CD4-positive, alpha-beta T cell treated with Interleukin-17A for 1 hour (primary cell): ENCODE data around the gene ADIRF.
"Not testable (repeated sequence)": the region's sequence is repeated elsewhere in the genome, so short reads cannot be mapped to it uniquely, and the experiment has no call there.

Experiments used
- DNase-seq: peaks from one replicate; pipeline ENCODE4 v3.0.0-alpha.2; 2020

The ADIRF gene

DNA sequence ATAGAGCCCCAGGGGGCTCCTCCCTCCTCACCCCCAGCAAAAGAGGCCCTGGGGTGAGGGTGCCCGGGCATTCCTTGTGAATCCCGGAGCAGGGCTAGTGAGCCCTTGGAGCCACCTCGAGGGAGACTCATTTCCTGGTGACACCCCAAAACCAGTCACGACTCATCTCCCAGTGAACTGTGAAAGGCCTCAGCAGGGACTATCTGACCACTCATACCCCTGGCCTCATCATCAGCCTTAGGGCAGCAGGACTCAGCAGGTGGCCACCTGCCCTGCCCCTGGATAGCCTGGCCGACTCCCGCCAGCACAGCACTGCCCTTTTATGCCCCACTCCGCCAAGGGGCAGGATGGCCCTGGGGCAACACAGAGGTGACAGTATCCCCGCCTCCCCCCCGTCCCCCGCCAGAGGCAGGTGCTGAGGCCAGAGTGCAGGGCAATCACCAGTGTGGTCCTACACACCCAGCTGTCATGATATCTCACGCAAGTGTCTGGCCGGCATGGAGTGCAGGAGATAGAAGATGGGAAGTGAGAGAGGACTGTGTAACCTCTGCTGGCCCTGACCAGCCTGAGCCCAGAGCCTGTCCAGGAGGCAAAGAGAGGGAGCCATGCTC, 6.7 kb upstream of the ADIRF start:
- no peak for DNase-seq

DNA sequence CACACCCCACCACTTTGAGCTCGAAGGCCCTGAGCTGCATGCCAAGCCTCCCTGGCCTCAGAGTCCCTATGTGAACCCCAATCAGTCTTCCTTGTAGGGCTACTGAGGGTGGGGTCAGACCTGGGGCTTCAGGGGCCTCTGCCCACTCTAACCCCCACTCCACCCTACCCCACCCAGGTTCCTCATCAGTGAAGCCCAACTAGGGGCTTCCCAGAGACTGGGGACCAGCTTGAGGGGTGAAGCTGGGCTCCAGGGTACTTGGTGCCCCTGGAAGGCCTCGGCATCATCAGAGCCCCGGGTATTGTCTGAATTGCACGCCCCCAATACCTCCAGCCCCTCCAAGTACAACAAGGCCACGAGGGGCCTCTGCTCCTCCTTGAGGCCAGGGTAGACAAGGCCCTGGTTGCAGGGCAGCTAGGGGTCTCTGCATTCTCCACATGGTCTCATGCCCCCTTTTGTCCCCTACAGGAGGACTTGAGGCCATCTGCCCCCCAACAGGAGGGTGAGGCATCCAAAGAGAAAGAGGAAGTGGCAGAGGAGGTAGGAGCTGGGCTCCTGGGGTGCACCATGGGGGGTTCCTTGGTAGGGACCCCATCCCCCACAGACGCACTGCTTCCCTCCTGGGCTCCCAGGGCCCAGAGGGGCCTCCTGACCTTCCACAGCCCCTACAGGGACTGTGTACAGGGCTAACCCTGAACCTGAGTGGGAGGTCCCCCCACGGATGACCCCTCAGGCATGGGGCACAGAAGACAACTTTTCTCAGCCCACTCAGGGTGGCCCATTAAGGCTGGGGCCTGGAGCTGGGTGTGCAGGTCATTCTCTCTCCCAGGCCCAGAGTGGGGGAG, 5.9 kb upstream of the ADIRF start:
- no peak for DNase-seq

DNA sequence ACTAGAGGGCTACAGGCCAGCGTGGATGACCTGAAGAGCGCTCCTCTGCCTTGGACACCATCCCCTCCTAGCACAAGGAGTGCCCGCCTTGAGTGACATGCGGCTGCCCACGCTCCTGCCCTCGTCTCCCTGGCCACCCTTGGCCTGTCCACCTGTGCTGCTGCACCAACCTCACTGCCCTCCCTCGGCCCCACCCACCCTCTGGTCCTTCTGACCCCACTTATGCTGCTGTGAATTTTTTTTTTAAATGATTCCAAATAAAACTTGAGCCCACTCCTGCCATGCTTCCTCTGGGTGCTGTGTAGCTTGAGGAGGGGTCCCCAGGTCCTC, 5.3 kb upstream of the ADIRF start:
- DNase-seq = no peak

DNA sequence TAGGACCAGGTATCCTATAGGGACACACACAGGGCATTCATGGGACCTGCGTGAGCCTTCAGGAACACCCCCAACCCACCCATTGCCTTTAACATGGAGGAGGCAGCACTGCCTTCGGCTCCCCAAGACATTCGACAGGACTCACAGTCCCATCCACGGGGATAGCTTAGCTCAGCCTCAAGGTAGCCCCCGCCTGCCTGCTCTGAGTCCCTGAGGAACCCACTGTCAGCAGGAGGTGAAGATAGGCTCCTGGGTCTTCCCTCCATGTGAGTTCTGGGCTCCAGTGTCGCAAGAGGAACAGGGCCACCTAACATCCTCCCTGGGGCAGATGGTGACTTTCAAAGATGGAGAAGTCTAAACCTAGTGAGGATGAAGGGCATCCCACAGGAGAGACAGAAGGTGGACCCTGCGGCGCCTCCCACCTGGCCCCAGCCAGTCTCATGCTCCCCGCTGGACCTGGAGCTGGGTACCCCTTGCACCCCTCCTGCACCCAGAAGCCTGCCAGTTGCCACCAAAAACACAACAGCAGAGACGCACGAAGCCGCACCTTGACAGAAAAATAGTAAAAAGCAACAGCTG, 4.9 kb upstream of the ADIRF start:
- no peak for DNase-seq

DNA sequence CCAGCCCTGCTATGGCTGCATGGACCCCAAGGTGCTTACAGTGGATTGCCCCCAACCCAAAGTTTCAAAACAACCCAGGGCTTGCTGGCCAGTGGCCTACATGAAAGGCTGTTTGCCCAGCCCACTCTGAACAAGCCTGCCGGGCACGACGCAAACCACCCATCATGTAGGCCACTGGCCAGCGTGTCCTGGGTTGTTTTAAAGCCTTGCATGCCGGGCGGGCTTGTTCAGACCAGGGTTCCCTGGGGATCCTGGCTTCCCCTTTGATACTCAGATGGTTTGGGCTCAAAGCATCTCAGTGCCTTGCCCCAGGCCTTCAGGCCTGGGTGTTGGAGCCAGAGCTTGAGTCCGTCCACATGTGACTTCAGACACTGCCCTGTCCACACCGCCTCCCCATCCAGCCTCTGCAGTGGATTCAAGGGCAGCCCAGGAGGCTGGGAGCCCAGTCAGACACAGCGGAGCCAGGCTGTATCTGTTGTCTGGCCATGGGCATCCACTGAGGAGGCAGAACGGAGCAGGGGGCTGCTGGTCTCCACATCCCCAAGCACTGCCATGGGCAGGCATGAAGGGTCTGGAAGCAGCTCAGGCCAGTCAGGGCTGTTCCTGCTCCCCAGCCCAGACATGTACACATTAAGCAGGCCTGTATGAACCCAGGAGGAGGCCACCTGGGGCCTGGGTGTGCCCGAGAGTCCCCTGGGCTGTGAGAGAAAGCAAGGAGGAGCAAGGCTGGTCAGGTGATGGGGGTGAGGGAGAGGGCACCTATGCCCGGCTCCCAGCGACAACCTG, 4.0 kb upstream of the ADIRF start:
- no peak for DNase-seq

DNA sequence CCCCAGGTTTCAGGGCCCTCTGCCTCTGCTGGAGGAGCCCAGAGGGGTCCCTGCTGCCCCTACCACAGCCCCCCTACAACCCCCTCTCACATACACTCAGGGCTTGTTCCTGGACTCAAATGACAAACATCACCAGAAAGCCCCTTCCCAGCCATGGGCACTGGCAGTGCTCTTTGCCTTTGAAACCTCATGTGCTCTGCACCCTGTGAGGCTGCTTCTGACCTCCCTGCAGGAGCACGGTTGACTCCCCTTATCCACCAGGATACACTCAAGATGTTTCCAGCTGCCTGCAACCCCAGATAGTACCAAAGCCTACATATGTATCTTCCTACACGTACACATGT, 3.5 kb upstream of the ADIRF start:
- DNase-seq = no peak

DNA sequence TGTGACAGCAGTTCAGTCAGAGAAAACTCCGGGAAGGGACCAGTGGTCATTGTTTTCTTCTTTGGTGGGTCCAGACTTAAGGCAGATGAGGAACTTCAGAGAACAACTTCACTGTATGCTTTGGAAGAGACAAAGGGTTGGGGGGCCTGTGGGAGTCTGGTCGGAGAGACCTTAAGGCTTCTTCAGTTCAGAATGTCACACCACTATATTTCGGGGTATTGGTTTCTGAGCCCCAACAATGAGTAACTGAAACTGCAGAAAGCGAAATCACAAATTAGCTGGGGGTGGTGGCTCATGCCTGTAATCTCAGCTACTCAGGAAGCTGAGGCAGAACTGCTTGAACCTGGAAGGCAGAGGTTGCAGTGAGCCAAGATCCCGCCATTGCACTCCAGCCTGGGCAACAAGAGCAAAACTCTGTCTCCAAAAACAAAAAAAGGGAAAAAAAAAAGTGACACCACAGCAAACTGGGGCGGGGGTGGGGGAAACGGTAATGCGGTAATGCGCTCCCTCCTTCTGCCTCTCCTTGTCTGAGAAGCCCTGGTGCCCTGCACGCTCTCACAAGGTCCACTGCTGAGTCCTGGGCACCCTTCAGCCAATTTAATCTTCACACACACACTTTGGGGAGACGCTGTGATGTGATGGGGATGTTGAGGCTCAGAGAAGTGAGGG, 2.2 kb upstream of the ADIRF start:
- DNase-seq = no peak

DNA sequence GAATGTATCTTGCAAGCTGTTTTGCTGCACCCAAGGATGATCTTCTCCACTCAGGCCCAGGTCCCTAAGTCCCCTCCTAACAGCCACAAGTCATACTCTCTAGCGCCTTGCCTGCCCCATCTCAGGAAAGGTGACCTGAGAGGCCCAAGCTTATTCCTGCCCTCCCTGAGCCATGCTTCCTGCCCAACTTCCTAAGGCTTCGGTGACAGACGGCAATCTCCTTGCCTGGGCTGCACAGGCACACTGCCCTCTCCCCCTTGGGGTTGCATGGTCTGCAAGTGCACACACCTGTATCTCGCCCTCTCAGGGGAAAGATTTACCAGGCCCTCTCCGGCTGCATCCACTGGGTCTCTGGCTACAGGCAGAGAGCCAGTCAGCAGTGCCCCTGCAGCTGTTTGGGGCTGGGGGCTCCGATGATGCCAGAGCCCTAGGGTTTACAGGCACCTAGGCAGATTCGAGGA, 771 bp upstream of the ADIRF start:
- no peak for DNase-seq

DNA sequence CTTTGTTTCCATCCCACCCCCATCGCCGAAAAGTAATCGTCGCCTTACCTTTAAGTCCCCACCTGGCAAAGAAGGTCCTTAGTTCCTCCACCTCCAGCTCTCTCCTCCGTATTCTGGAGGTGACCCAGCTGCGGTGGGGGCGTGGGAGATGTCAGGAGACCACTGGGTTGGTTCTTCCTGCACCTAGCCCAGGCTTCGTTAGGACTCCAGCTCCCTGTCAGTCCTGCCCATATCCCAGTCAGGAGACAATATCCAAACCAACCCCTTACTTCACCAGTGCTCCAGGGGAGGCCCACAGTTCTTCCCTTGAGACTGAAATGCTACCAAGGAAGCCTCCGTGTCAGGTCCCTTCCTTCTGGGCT, 693 bp downstream of the ADIRF start:
- DNase-seq = no peak

DNA sequence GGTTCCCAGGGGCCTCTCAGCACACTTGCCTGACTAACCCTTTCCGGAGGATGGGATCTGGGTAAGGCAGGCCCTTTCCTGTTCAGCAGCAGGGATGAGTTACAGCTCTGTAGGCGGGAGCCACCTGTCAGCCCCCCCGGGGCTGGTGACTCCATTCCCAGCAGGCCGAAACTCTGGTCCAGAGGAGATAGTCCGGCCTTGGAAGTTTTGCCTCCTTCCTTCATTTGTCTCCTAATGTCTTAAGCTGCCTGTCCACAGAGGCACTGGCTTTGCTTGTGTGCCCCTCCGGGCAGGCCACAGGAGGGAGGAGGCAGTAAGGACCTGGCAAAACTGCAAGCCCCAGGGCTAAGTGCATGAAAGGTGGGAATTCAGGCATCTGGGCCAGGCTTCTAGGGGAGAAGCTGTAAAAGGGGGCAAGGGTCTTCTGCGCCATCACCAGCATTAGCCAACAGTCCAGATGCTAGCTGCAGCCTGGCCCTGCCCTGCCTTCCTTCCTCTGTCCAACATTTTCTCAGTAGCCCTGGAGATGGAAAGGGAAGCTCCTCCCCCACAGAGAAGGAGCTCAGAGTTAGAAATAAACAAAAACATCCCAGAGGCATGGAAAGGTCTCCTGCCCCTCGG, 1.2 kb downstream of the ADIRF start:
- DNase-seq = no peak

DNA sequence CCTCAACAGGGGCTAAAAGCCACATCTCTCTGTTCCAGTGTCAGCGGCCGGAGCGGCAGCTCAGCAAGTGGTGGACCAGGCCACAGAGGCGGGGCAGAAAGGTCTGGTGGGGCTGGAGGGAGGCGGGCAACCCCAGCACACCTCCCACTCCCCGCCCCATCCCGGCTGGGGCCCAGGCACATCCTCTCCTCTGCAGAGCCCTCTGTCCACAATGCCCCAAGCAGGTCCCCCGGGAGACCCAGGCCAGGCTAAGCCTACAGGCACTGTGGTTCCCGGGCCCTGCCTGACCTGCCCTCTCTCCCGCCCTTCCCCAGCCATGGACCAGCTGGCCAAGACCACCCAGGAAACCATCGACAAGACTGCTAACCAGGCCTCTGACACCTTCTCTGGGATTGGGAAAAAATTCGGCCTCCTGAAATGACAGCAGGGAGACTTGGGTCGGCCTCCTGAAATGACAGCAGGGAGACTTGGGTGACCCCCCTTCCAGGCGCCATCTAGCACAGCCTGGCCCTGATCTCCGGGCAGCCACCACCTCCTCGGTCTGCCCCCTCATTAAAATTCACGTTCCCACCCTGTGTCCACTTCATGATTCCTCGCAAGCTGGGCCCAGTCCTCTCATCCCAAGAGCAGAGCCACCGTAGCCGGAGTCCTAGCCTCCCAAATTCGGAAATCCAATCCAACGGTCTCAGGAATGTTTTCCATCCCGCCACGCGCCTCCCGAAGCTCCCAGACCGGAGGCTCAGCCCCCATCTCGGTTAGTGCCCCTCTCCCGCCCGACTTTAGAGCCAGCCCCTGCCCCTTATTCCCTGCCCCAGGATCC, 2.1 kb downstream of the ADIRF start:
- DNase-seq = no peak

DNA sequence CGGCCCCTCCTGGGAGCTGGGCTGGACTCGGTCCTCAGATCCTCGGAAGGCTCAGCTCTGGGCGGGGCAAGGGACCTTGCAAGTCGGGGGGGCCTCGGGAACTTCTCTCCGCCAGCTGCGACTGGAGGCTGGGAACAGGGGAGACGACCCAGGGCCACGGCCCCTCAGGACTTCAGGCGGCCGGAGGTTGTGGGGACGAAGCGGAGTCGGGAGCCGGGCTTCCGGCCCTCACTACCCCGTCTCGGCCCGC, 2.6 kb downstream of the ADIRF start:
- no peak for DNase-seq

DNA sequence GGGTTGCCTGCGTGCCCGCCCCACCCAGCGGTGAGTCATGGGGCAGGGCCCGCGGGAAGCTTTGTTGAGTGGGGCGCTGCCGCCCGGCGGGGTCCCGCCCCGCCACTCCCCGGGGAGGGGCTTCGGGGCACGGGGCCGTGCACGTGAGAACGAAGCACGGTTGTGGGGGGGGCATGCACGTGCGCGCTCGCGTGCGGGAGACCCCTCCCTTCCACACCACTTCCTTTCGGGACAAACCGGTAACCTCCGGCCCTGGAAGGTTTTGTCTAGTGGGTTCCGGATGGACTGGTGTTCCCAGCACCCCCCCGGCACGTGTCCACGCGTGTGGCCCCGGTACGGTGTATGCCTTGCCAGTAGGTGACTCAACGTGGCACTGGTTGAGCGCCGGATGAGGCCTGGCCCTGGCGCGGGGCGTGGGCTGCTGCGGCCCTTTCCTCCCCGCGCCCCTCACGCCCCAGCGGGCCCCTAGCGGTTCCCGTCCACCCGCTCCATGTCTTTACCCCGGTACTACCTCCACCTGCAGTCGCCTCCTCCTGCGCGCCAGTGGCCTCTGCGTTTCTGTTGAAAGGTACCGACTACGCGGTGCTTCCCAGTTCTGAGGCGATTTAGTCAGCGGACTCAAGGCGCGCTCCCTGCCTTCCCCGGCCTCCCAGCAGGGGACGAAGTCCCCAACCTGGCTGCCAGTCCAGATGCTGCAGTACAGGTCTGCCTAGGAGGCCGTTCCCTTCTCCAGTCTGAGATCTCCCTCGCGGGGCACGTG, 3.1 kb downstream of the ADIRF start:
- peak; percentile 92 for DNase-seq

DNA sequence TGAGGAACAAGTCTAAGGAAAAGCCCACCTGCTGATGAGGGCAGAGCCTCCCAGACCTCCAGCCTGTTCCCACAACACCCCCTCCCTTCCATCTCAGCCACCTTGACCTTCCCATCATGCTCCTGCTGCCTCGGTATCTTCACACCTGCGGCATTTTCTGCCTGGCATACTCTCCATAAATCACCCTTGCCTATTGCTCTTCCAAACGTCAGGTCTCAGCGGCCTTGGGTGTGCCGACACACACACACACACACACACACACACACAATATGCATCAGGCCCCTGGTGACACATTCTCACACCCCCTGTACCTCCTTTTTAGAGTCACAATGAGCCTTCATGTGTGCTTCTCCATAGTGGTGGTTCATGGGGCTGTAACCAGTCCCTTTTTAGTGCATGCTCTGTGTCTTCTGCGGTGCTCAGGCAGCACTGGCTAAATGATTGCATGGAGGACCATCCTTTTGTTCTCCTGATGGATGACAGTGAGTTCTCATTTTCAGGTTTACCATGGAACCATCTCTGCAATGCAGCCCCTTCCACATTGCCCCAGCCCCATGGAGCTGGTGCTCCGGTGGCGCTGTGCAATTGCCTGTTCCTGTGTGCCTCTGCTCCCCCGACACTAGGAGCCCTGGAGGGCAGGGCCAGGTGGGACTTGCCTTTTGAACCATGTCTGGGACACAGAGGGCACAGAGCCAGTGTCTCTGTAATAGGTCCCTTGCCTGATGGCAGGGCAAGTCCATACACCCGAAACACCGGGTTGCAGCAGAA, 4.5 kb downstream of the ADIRF start:
- no peak for DNase-seq

DNA sequence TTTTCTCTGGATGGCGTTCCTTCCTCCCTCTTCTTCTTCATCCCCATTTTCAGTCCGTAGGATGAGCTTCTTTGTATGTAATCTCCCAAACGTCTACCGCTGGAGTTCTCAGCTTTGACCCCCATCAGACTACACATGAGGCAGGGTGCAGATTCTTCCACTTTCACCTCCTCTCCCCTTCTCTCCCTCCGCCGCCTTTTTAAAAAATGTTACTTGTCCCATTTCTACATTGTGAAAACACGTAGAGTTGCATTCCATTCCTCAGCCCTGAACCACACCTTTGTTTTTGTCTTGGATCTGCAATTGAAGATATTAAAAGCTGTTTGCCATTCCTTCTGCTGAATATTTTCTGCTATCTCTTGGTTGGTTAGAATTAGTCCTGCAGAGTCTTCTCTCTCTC, 6.2 kb downstream of the ADIRF start:
- DNase-seq = no peak

DNA sequence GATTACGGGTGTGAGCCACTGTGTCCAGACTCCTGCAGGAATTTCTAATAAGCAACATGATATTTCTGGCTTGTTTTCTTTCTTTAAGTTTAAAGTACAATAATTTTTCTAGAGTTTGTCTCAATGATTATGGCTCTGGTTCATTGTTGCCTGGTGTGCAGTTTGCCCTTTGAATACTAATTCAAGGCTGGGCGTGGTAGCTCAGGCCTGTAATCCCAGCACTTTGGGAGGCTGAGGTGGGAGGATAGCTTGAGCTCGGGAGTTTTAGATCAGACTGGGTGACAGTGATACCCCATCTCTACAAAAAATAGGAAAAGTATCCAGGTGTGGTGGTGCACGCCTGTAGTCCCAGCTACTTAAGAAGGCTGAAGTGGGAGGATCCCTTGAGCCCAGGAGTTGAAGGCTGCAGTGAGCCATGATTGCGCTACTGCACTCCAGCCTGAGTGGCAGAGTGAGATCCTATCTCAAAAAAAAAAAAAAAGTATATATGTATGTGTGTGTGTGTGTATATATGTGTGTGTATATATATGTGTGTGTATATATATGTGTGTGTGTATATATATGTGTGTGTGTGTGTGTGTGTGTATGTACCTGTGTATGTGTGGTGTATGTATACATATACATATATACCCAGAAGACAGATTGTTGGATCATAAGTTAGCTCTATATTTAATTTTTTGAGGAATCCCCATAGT, 8.2 kb downstream of the ADIRF start:
- DNase-seq = no peak

DNA sequence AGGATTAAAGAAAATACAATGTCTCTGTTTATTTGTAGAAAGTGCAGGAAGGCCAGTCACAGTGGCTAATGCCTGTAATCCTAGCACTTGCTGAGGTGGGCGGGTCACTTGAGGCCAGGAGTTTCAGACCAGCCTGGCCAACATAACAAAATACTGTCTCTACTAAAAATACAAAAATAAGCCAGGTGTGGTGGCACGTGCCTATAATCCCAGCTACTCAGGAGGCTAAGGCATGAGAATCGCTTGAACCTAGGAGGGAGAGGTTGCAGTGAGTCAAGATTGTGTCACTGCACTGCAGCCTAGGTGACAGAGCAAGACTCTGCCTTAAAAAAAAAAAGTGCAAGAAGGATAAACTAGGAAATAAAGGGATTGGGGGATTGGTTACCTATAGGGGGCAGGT, 10.2 kb downstream of the ADIRF start:
- DNase-seq = not testable (repeated sequence)

DNA sequence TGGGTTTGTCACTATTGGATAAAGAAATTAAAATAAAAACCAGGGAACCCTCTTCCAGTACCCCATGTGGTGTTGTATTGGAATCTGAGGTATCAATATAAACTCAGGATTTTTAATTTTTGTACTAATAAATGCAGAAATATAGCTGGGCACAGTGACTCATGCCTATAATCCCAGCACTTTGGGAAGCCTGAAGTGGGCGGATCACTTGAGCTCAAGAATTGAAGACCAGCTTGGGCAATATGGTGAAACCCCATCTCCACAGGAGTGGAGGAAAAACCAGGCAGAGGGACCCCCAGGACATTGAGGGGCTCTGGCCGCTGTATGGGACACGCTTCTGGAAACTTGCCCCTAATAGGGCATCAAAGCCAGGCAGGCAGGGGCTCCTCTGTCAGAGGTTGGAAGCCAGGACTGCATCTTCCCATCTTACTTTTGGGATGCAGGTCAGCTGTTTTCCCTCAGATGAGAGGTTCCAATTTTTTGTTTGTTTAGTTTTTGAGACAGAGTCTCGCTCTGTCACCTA, 11.1 kb downstream of the ADIRF start:
- no peak for DNase-seq

DNA sequence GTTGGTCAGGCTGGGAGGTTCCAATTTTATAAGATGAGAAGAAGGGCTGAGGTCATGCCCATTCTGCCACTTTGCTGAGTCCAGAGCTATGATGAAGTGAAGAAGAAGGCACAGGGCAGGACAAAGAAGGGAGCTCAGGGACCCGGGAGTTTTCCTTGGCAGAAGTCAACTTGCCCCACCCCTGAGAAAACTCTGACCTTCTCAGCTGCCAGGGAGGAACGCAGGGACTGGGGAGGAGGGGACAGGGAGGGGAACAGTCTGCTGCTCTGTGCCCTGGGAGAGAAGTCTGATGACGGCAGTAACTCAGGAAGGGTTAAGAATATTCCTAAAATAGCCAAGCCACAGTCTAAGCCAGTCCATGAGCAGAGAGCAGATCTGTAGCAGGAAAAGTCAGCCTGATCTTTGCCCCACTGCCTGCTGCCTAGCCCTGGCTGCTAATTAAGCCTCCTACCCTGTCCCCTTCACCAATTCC, 11.7 kb downstream of the ADIRF start:
- no peak for DNase-seq

DNA sequence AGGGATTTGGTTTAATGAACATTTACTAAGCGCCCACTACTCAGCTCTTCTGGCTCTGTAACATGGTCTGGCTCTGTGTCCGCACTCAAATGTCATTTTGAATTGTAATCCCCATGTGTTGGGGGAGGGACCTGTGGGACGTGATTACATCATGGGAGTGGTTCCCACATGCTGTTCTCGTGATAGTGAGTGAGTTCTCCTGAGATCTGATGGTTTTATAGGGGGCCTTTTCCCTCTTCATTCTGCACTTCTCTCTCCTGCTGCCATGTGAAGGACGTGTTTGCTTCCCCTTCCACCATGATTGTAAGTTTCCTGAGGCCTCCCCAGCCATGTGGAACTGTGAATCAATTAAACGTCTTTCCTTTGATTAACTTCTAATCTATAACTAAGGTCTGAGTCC, 12.7 kb downstream of the ADIRF start:
- not testable (repeated sequence) for DNase-seq
